ACHN (cell line): ENCODE data around the gene CDKN2AIPNL.
"Not testable (repeated sequence)": the region's sequence is repeated elsewhere in the genome, so short reads cannot be mapped to it uniquely, and the experiment has no call there.

ENCODE experiments used
- DNase-seq: peaks from one replicate; pipeline ENCODE4 v3.0.0-alpha.2; 2015
- in situ Hi-C: cut with HindIII; loops from 2 replicates; pipeline ENCODE4 v1.10.0; 2017; ENCODE audit warnings: low sequenced_read_pairs, low pct_ligation_motif_present, low pct_unique_long_range_greater_than_20kb

Gene CDKN2AIPNL

DNA sequence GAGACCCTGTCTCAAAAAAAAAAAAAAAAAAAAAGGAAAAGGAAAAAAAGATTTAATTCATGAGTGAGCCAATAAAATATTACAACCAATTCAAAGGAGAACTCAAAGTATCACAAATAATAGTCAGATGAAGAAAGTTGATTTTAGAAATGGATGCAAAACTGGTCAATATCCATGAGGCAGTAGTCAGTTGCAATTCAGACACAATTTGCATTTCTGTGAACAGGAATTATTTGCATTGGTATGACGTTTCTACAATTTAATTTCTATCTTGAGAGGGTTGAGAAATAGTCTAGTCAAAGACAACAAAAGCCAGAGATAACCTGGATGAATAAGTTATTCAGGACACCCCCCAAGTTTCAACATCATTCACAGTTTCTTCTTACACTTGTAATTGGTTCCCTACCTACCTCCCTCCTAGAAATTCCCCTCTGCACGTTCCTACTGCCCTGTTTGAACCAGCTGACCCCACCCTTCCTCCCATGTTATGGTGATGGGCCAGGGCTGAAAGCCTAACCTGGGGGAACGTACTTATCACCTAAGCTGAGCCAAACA, 28.6 kb upstream of the CDKN2AIPNL start:
- DNase-seq, result no peak
- in situ Hi-C loops, result no loop called here

DNA sequence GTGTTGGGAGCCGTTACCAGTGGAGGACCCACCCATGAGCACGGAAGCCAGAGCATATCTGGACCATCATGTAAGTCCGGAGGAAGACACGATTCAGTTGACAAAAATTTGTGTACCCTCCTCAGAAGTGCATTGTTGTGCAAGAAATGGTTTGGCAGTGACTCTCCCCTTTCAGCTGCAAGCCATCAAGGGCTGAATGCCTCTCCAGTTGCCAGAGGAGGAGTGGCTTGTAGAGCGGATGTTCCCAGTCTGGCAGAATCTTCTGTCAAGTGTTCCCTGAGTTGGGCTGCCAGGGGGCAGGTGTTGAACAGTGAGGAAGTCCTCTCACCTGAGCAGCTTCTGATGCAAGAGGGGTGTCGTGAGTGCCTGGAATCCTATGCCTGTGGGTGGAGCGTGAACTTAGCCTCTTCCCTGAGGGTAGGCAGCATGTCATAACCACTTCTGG, 27.6 kb upstream of the CDKN2AIPNL start:
- in situ Hi-C loops, result no loop called here
- DNase-seq, result peak; percentile 81

GRCh38 chr5:134438721-134439123, 27.0 kb upstream of the CDKN2AIPNL start:
- in situ Hi-C loops, result no loop called here
- DNase-seq, result no peak

GRCh38 chr5:134437847-134438581, 26.3 kb upstream of the CDKN2AIPNL start:
- in situ Hi-C loops, result no loop called here
- peak; percentile 73 for DNase-seq

GRCh38 chr5:134437340-134437846, 25.7 kb upstream of the CDKN2AIPNL start:
- peak; percentile 48 for DNase-seq
- in situ Hi-C loops, result no loop called here

- DNase-seq, result peak; percentile 83
- in situ Hi-C loops, result no loop called here
Observed at GRCh38 chr5:134436523-134437339, 25.1 kb upstream of the CDKN2AIPNL start.

GRCh38 chr5:134435560-134435959, 23.9 kb upstream of the CDKN2AIPNL start:
- peak; percentile 11 for DNase-seq
- in situ Hi-C loops, result no loop called here

- in situ Hi-C loops, result no loop called here
- DNase-seq, result peak; percentile 10
Observed at GRCh38 chr5:134432677-134433359, 21.1 kb upstream of the CDKN2AIPNL start.

GRCh38 chr5:134432174-134432573, 20.5 kb upstream of the CDKN2AIPNL start:
- in situ Hi-C loops, result no loop called here

DNA sequence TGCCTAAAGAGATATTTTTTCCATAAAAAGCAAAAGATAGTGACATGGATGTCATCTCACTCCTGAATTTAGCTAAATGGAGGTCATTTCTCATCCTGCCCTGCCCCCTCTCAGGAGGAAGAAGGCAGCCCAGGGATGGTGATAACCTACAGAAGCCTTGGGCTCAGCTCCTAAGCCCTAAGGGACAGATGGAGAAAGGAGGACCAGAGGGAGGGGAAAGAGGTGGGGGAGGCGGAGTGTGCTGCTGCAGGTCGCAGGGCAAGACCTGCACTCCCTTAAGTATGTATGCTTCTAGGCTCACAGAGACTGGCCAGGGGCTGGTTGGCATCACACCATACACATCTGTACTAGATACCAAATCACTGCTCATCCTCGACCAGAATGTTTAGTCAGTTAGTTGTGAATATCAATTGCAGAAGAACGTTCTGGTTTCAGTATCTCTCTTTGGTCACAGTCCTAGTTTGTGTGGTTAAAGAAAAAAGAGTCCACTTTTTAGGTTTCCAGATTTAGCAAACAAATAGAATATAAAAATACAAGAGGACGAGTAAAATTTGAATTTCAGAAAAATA, 18.4 kb upstream of the CDKN2AIPNL start:
- no peak for DNase-seq
- in situ Hi-C loops, result no loop called here

More at GRCh38 chr5:134432174-134432573, 20.5 kb upstream of the CDKN2AIPNL start:
- DNase-seq, result no peak

DNA sequence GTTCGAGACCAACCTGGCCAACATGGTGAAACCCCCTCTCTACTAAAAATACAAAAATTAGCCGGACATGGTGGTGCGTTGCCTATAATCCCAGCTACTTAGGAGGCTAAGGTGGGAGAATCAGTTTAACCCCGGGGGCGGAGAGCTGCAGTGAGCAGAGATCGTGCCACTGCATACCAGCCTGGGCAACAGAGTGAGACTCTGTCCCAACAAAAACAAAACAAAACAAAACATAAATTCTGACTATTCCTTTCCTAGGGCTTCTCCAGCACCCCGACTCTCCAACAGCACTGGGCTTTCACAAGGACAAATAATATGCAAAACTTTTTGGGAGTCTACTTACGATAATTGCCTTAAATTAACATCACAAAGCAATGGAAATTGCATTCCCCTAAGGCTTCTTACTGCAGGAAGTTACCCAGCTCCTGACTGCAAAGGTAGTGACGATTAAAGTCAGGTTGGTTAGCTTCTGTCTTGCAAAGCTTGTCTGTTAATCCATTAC, 15.9 kb upstream of the CDKN2AIPNL start:
- in situ Hi-C loops, result no loop called here
- no peak for DNase-seq

DNA sequence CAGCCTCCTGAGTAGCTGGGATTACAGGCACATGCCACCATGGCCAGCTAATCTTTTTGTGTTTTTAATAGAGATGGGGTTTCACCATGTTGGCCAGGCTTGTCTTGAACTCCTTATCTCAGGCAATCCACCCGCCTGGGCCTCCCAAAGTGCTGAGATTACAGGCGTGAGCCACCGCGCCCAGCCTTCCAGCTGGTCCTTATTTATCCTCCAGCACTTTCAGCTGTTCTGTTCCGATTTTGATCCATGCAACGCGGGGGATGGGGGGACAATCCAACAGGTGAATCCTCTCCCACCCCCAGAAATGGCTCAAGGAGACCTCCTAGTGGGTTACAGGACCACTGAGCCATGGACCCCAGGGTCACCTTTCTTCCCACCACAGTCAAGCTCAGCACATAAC, 14.7 kb upstream of the CDKN2AIPNL start:
- no peak for DNase-seq
- in situ Hi-C loops, result no loop called here

DNA sequence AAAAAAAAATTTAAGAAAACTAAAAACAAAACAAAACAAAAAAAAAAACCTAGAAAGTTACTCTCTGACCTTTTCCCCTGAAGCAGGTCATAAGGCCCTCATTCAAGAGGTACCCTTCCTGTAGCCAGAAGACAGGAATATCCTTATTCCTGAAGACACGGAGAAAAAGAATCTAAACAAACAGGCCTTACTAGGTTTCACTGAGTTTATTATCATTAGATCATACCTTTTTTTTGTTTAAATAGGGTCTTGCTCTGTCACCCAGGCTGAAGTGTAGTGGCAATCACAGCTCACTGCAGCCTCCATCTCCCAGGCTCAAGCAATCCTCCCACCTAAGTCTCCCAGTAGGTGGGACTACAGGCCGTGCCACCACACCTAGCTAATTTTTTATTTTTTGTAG, 11.7 kb upstream of the CDKN2AIPNL start:
- in situ Hi-C loops, result no loop called here
- DNase-seq, result no peak

- DNase-seq, result no peak
- in situ Hi-C loops, result no loop called here
Observed at GRCh38 chr5:134422791-134423365, 11.2 kb upstream of the CDKN2AIPNL start.

DNA sequence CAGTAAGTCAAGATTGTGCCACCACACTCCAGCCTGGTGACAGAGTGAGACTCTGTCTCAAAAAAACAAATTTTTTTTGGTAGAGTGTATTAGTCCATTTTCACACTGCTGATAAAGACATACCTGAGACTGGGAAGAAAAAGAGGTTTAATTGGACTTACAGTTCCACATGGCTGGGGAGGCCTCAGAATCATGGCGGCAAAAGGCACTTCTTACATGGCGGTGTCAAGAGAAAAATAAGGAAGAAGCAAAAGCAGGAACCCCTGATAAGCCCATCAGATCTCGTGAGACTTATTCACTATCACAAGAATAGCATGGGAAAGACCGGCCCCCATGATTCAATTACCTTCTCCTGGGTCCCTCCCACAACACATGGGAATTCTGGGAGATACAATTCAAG, 9.4 kb upstream of the CDKN2AIPNL start:
- DNase-seq, in situ Hi-C loops: not testable (repeated sequence)

- DNase-seq, result peak; percentile 20
- in situ Hi-C loops, result no loop called here
Observed at GRCh38 chr5:134420343-134420742, 8.7 kb upstream of the CDKN2AIPNL start.

GRCh38 chr5:134418958-134419357, 7.3 kb upstream of the CDKN2AIPNL start:
- DNase-seq, result no peak
- in situ Hi-C loops, result no loop called here

- no peak for DNase-seq
Observed at GRCh38 chr5:134417707-134418106, 6.0 kb upstream of the CDKN2AIPNL start.

More at GRCh38 chr5:134417707-134418106, 6.0 kb upstream of the CDKN2AIPNL start:
- in situ Hi-C loops, result no loop called here
